DND-41 (cell line): Measurements from ENCODE around the gene ARID2.

Experiments used
- EZH2 ChIP-seq: IDR thresholded peaks from 3 replicates; pipeline ENCODE4 v1.6.1; 2012; ENCODE audit warnings: borderline replicate concordance, low read depth, mild to moderate bottlenecking, moderate library complexity, low read length, inconsistent platforms; ENCODE audit not compliant: severe bottlenecking
- TF ChIP-seq, protein P1 (sequence below): IDR thresholded peaks from 2 replicates; pipeline ENCODE4 v1.5.1; 2012; ENCODE audit warnings: borderline replicate concordance, low read length, moderate library complexity, mild to moderate bottlenecking; ENCODE audit not compliant: poor library complexity, severe bottlenecking; ENCODE audit errors: extremely low read depth

DNA sequence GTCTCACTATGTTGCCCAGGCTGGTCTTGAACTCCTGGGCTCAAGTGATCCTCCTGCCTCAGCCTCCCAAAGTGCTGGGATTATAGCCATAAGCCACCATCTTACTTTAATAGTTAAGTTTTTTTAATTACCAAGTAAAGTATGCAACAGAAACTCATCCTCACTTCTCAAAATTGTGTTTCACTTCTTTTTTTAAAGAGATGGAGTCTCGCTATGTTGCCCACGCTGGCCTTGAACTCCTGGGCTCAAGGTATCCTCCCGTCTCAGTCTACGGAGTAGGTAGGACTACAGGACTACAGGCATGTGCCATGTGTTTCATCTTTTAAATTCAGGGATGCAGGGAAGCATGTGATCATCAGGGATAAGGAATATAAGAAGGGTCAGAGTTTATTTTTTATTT is 17.2 kb upstream of the ARID2 start:
- TF ChIP-seq, protein P1, sequence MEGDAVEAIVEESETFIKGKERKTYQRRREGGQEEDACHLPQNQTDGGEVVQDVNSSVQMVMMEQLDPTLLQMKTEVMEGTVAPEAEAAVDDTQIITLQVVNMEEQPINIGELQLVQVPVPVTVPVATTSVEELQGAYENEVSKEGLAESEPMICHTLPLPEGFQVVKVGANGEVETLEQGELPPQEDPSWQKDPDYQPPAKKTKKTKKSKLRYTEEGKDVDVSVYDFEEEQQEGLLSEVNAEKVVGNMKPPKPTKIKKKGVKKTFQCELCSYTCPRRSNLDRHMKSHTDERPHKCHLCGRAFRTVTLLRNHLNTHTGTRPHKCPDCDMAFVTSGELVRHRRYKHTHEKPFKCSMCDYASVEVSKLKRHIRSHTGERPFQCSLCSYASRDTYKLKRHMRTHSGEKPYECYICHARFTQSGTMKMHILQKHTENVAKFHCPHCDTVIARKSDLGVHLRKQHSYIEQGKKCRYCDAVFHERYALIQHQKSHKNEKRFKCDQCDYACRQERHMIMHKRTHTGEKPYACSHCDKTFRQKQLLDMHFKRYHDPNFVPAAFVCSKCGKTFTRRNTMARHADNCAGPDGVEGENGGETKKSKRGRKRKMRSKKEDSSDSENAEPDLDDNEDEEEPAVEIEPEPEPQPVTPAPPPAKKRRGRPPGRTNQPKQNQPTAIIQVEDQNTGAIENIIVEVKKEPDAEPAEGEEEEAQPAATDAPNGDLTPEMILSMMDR, result no peak
- no peak for TF ChIP-seq EZH2
